Right cardiac atrium (tissue), 5 donors: Measurements from ENCODE around the gene ADAMTS2. TPM values are rescaled to one million over a fixed set of nuclear protein-coding genes. Genes with fewer than 3 reads are reported as not detected.

Experiments
- ATAC-seq, 2 donors: fragments of 200-7000 bp; cut with Tn5 transposase; one replicate each; pipeline versions ENCODE4 v1.8.0 to v1.9.1; 2020; ENCODE audit warnings: moderate library complexity in 2 of 2, mild to moderate bottlenecking in 1 of 2
- DNase-seq, 3 donors: peaks; one replicate each; pipeline ENCODE4 v3.0.0-alpha.2; 2020
- H3K27ac ChIP-seq: one replicate; pipeline ENCODE4 v1.5.1; 2013; ENCODE audit warnings: mild to moderate bottlenecking, low read length, control low read depth, moderate library complexity
- H3K27me3 ChIP-seq: one replicate; pipeline ENCODE4 v1.6.1; 2013; ENCODE audit not compliant: control insufficient read depth, insufficient read depth
- H3K4me1 ChIP-seq: one replicate; pipeline ENCODE4 v1.6.1; 2013; ENCODE audit warnings: low read length; ENCODE audit not compliant: control insufficient read depth, insufficient read depth
- H3K4me3 ChIP-seq: one replicate; pipeline ENCODE4 v1.5.1; 2013; ENCODE audit warnings: low read length, control low read depth
- H3K9me3 ChIP-seq: one replicate; pipeline ENCODE4 v1.6.1; 2013; ENCODE audit warnings: low read length; ENCODE audit not compliant: control insufficient read depth
- WGBS: extraction: QIAGEN DNeasy Blood & Tissue Kit; methylation state at CpG from one replicate; pipeline ENCODE4 v1.1.7; 2013; 5-methylcytosine and 5-hydroxymethylcytosine counted together
- intact Hi-C, 4 donors: fragments of 100-400 bp; cut with DNase I; formaldehyde crosslinking; loops; one replicate each; pipeline versions ENCODE4 v1.11.0 to v1.14.0; 2022 to 2023
- polyA plus RNA-seq: library from polyadenylated mRNA; stranded (reverse); fragments of 200-250 nt; gene quantifications from one replicate; pipeline ENCODE4 v1.2.3, GENCODE V29; 2013
- total RNA-seq, 4 donors: library from RNA; stranded (reverse); fragmentation: NEBNext Ultra II Directional; extraction: Animal tissue kit (Norgen Biotek cat#: 25700); gene quantifications; one replicate each; pipeline ENCODE4 v1.2.1, GENCODE V29; 2021
- donor health status: healthy with polysubstance abuse.
- donor health status: DM: no; HTN: yes; CAD: no.
- donor health status: DM: no; HTN: no; CAD: no.
- donor health status: DM: no; HTN: yes; CAD: no; lungs with severe emphysema.
- donor health status: DM: yes; HTN: yes; CAD: no.

ADAMTS2 gene
- total and polyA plus RNA-seq, 5 donors = 7.0 to 23.2 (median 14.7) TPM

DNA sequence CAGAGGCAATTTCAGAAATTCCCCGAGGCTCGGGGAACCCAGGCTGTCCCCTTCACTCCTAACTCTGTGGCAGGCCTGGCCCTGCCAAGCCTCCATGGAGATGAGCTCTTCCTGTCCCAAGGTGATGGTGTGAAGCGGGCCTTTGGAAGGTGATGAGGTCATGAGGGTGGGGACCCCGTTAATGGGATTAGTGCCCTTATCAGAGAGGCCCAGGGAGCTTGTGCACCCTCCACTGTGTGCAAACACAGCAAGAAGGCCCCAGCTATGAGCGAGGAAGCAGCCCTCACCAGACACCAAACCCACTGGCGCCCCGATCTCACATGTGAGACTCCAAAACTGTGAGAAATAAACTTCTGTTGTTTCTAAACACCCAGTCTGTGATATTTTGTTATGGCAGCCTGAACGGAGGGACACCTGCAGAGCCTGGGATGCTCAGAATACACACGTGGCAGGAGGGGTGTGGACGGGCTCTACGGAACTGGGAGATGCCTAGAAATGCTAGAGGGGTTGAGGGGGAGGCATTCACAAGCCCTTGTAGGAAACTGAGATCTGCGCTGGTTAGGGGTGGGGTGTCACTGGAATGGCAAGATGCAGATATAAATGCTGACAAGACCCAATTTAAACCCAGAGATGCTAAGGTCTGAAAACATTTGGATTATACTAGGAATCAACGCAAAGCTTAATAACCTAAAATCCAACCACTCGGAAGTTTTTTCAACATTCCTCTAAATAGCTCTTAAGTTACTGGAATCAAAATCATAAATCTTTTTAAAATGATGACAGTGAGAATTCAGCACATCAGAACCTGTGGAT is 46.9 kb downstream of the ADAMTS2 start:
- WGBS = 91% methylated on average over 14 of the region's 14 CpGs
- peak in 2 of 3 donors; percentile 7 to 11 for DNase-seq
- no peak overlapping the region for H3K27ac ChIP-seq
- no peak for ATAC-seq
- intact Hi-C loops = no loop called here
- H3K9me3 ChIP-seq = no peaks in the 10 kb centered on the region
- no peaks in the 10 kb centered on the region for H3K4me1 ChIP-seq
- H3K4me3 ChIP-seq = no peak overlapping the region
- H3K27me3 ChIP-seq = no peaks in the 10 kb centered on the region

DNA sequence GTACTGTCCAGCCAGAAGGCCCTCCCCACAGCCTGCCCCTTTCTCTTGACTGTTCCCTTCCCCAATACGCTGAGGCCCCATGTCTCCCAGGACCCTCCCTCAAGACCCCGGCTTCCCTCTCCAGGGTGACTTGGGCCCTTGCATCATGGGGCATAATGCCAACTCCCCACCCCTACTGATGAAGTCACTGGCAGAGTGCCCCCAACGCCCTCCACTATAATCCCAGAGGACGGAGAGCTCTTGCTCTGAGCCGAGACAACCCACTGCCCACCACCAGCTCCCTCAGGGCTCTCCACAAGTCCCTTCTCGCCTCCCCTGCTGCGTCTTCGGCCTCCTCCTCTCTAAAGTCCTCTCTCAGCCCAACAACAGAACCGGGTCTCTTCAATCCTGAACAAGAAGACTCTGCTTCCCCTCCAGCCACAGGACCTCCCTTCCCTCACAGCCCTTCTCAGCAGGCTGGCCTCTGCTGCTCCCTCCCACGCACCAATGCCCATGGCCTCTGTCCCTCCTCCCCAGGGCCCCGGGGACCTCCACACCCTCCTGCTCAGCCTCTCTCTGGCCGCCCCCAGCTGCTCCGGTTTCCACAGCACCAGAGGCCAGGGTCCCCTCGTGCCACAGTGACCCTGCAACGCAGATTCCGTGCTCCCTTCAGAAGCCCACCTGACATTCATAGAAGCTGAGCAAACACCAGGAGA is 47.6 kb downstream of the ADAMTS2 start:
- H3K4me1 ChIP-seq = no peaks in the 10 kb centered on the region
- no peaks in the 10 kb centered on the region for H3K27me3 ChIP-seq
- no peak overlapping the region for H3K4me3 ChIP-seq
- WGBS = 68% methylated on average over 16 of the region's 16 CpGs
- H3K9me3 ChIP-seq = no peaks in the 10 kb centered on the region
- no peak overlapping the region for H3K27ac ChIP-seq
- intact Hi-C loops = no loop called here
- ATAC-seq (no peak), DNase-seq (peak in 2 of 3 donors; percentile 53 to 60)

DNA sequence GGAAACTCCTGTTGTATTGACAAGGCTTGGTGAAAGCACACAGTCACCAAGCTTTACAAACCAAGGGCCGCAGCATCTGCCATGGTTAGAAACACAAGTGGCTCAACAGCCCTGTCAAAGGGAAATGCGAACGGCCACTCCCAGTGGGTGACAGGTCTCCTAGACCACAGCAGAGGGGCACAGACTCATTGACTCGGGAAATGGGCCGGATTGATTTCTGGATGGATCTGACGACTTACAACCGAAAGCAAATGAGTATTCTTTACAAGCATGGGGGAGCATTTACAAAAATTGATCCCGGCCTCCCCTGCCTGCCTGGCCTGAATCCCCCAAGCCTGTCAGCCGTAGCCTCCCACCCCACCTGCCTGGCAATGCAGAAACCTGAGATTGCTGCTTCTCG is 48.2 kb downstream of the ADAMTS2 start:
- Histone ChIP-seq H3K4me3 (no peak overlapping the region), H3K27ac (no peak overlapping the region), H3K4me1 (no peaks in the 10 kb centered on the region), H3K9me3 (no peaks in the 10 kb centered on the region), H3K27me3 (no peaks in the 10 kb centered on the region)
- DNase-seq (peak in 2 of 3 donors; percentile 12 to 26), ATAC-seq (no peak)
- WGBS = 92% methylated on average over 10 of the region's 10 CpGs
- intact Hi-C loops = no loop called here

DNA sequence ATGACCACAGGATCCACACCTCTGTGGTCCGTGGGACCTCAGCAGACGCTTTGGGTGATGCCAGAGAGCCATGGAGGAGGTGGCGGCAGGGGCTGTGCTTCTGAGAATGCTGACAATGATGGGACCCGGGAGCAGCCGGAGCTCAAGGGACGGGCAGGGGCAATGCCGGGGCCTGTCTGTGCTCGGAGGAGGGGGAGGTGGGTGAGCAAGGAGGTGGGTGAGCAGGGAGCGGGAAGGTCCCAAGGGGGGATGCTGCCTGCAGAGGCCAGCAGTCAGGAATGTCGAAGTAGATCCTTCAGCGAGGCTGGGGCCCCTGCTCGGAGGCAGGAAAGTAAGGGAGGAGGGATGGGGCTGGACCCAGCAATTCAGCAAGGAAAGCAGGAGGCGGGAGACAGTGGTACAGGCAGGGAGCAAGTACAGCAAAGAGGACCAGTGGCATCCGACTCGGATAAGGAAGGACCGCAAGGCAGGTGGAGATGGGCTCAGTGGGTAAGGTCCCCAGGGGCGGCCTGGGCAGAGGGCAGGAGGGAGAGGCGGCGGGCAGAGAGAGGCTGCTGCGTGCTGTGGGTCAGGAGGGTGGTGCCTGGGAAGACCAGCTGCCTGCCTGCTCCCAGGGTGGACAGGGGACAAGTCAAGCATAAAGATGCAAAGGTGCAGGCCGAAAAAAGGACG is 49.0 kb downstream of the ADAMTS2 start:
- H3K9me3 ChIP-seq = no peaks in the 10 kb centered on the region
- no peak overlapping the region for H3K4me3 ChIP-seq
- peak; percentile 14 to 61 (median 18) for DNase-seq
- no peak overlapping the region for H3K27ac ChIP-seq
- no peak for ATAC-seq
- 87% methylated on average over 22 of the region's 22 CpGs for WGBS
- no peaks in the 10 kb centered on the region for H3K4me1 ChIP-seq
- H3K27me3 ChIP-seq = no peaks in the 10 kb centered on the region
- intact Hi-C loops = no loop called here

DNA sequence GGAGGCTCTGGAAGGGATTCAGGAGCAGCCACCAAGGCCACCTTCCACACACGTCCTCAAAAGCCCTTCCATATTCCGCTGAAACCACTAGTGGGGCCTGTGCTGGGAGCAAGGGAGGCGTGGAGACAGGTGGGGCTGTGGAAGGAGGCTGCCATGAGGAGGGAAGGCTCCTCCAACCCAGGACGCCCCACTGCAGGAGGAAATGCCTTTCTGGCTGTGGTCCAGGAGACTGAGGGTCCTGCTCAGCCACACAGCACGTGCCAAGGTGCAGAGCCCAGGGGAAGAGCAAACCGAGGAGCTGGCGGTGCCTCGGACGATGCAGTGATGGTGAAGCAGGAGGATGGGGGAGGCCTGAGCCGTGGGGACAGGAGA is 49.5 kb downstream of the ADAMTS2 start:
- intact Hi-C loops = no loop called here
- no peak for ATAC-seq

DNA sequence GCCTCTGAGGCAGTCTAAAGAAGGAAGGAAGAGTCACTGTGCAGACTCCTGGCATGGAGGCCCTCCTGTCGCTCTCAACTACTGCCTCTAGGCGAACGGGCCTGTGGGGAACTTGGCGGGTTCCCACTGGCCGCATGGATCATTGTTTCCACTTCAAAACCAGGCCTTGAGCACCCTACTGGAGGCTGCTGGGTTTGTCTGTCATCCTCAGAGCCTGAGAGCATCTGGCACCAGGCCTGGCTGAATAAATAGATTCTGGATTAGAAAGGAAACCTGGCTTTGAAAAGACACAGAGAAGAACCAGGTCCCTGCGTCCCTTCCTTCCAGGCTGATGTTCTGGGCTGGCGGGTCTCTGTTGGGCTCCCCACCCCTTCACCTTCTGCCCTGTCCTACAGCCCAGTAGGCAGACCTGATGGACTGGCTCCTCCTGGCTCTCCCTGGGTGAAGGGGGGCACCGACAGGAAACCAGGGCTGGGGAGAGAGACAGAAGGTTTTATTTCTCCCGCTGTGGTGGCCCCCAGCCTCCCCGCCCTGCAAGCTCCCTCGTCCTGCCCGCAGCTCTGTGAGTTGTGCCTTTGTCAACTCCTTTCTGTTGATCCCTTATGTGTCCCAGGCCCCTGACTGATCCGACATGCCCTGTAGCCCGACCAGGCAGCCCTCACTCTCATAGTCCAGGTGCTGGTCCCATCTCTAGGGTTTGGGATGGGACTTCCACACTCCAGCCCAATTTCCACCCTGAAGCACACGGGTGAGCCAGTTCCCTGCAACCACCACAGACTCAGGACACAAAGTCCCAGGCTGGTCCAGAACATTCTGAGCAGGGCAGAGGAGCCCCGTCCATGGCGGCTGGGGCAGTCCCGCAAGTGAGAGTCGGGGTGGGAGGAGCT is 50.1 kb downstream of the ADAMTS2 start:
- Histone ChIP-seq H3K4me3 (no peak overlapping the region), H3K27me3 (no peaks in the 10 kb centered on the region), H3K27ac (no peak overlapping the region), H3K9me3 (no peaks in the 10 kb centered on the region), H3K4me1 (no peaks in the 10 kb centered on the region)
- ATAC-seq (peak; percentile 27 to 63), DNase-seq (peak; percentile 61 to 82 (median 78))
- 72% methylated on average over 19 of the region's 19 CpGs for WGBS
- intact Hi-C loops = no loop called here

More for the DNA sequence above, 49.5 kb downstream of the ADAMTS2 start:
- no peak overlapping the region for H3K4me3 ChIP-seq
- H3K9me3 ChIP-seq = no peaks in the 10 kb centered on the region
- peak in 1 of 3 donors; percentile 5 for DNase-seq
- no peaks in the 10 kb centered on the region for H3K27me3 ChIP-seq
- H3K4me1 ChIP-seq = no peaks in the 10 kb centered on the region
- H3K27ac ChIP-seq = no peak overlapping the region
- 79% methylated on average over 10 of the region's 10 CpGs for WGBS

DNA sequence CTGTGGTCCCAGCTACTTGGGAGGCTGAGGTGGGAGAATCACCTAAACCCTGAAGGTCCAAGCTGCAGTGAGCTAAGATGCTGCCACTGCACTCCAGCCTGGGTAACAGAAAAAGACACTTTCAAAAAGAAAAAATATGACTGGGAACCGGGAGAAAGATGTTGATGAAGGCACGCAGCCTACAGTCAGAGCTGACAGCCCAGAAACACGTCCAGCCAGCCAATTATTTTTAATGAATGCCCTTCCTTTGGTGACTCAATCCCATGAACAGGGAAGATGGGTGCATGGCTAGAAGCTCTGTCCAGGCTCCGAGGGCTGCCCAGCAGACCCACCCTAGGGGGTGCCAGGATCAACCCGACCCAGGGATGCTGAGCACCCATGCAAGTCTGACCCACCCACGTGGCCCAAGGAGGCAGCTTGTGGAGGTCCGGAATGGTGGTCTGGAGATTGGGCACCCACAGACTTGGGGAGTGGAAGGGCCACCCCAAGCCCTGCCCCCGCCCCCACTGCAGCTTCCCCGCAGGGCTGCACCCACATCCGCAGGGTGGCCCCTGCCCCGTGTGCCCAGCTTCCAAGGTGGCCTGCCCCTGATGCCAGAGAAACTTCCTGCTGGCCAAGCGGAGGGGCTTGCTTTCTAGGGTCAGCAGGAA is 51.0 kb downstream of the ADAMTS2 start:
- Histone ChIP-seq H3K4me1 (no peaks in the 10 kb centered on the region), H3K27ac (no peak overlapping the region), H3K9me3 (no peaks in the 10 kb centered on the region), H3K4me3 (no peak overlapping the region), H3K27me3 (no peaks in the 10 kb centered on the region)
- intact Hi-C loops = no loop called here
- DNase-seq (peak in 1 of 3 donors; percentile 61), ATAC-seq (peak in 1 of 2 donors; percentile 7)
- WGBS = 81% methylated on average over 12 of the region's 12 CpGs

DNA sequence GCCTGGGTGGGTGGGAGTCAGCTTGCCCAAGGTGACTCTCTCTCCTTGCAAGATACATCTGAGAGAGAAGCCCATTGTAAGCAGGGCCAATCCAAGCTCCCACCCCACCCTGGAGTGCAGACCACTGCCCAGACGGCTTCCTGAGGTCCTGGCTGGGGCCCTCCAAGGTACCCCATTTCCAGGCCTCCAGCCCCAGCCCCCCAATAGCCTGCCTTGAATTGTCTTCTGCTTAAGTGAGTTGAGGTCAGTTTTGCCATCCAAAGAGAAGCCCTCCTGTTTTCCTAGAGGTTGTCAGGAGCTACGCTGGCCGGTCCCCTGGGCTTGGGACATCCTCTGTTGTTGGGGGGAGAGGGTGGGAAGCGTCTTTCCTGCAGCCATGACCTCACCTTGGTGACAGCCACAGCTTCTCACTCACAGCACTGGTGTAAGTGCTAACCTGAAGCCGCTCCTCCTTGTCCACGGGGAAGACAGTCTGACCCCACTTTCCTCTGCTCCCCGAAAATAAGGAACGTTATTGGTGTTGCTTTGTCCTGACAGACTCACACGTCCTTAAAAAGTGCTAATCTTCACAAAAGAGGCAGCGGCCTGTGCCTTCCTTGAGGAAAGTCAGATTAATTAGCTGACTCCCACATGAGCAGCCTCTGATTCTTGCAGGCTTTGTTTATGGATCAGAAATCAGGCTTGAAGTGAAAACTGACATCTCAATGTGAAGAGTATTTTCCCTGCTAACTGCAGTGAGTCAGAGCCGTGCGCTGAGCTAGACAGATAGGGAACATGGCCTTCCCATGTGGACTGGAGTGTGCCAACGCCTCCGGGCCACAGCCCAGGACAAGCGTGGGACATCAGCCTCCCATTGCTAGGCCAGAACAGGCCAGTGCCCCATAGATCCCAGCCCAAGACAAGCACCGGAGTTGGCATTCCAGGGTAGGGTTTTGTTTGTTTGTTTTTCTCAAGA is 52.3 kb downstream of the ADAMTS2 start:
- intact Hi-C loops = no loop called here
- DNase-seq (peak; percentile 32 to 61 (median 55)), ATAC-seq (peak in 1 of 2 donors; percentile 57)
- no peak overlapping the region for H3K27ac ChIP-seq
- WGBS = 73% methylated on average over 16 of the region's 16 CpGs
- H3K4me1 ChIP-seq = no peaks in the 10 kb centered on the region
- H3K27me3 ChIP-seq = no peaks in the 10 kb centered on the region
- H3K9me3 ChIP-seq = no peaks in the 10 kb centered on the region
- H3K4me3 ChIP-seq = no peak overlapping the region

DNA sequence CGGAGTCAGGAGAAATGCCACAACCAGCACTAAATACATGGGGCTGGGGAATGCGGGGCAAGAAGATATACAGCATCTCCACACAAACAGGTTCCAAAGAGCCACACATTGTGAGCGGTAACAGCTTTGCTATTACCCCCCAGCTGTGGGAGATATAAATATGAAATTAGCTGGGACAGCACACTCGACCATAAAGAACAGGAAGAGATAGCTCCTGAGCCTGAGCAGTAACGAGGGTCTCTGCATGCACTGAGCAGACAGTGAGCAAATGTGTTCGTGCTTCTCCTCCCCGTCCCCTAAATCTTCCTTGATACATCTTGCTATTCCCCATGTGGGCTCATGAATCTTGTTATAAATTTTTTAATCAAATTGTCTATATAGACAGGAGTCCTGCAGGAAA is 53.1 kb downstream of the ADAMTS2 start:
- Histone ChIP-seq H3K4me3 (no peak overlapping the region), H3K27me3 (no peaks in the 10 kb centered on the region), H3K9me3 (no peaks in the 10 kb centered on the region), H3K4me1 (no peaks in the 10 kb centered on the region), H3K27ac (no peak overlapping the region)
- WGBS = 88% methylated on average over 7 of the region's 7 CpGs
- DNase-seq = no peak
- intact Hi-C loops = no loop called here
- ATAC-seq = no peak
